NCI-H146 treated with DMSO at 0.1 percent for 48 hours (cell line): ENCODE data around the gene TNK1.
"Not testable (repeated sequence)": the region's sequence is repeated elsewhere in the genome, so short reads cannot be mapped to it uniquely, and the experiment has no call there.

Experiments
- DNase-seq: peaks from one replicate; lab custom pipeline; 2025; ENCODE audit not compliant: unreplicated experiment; lab: John Stamatoyannopoulos, UW

TNK1 gene

DNA sequence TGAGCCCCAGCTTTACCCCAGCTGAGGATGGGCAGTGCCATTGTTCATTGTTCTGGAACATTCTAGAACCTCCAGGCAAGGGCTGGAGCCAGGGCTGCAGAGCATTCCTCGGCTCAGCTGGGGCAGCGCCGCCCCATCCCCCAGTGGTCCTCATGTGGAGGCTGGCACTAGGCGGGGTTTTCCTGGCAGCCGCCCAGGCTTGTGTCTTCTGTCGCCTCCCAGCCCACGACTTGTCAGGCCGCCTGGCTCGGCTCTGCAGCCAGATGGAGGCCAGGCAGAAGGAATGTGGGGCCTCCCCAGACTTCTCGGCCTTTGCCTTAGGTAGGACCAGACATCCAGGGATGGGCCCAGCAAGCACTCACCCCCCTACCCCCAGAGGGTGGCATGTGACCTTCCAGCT is 25.8 kb upstream of the TNK1 start, which contains the start of gene TMEM95:
TSS of gene TMEM95 (plus strand) at position 104 of the 400 bp plus-strand sequence. CDS start at position 153, 49 bp downstream.
- no peak for DNase-seq

GRCh38 chr17:7355573-7355972 is 25.3 kb upstream of the TNK1 start:
- no peak for DNase-seq

GRCh38 chr17:7356072-7356549 is 24.8 kb upstream of the TNK1 start:
- peak; percentile 49 for DNase-seq

GRCh38 chr17:7356756-7357155 is 24.1 kb upstream of the TNK1 start:
- no peak for DNase-seq

- DNase-seq = no peak
Observed at GRCh38 chr17:7357381-7357780, 23.5 kb upstream of the TNK1 start.

DNA sequence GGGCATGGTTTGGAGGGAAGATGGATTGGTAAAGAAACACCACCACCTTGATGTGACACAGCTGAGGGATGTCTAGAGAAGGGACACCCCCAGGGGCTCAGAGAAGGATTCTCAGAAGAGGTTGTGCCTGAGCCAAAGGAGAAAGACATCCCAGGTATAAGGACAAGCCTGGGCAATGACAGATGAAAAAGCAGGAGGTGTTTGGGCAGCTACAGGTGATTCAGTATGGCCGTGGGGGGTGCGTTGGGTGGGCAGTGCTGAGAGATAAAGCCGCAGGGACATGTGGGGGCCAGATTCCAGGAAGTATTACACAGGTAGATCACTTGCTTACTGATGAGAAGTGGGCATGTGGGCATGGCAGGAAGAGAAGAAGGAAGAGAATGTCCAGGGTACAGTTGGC is 19.0 kb upstream of the TNK1 start:
- no peak for DNase-seq

DNA sequence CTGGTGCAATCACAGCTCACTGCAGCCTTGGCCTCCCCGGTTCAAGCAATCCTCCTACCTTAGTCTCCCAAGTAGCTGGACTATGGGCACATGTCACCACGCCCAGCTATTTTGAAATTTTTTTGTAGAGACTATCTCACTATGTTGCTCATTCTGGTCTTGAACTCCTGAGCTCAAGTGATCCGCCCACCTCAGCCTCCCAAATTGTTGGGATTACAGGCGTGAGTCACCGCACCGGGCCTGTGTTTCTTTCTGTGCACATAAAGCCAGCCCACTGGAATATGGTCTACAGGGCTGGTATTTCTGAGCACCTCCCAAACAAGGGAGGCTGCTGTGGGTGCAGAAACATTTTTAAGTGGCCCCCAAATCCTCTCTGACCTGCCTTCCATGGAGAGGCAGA is 17.6 kb upstream of the TNK1 start:
- no peak for DNase-seq

DNA sequence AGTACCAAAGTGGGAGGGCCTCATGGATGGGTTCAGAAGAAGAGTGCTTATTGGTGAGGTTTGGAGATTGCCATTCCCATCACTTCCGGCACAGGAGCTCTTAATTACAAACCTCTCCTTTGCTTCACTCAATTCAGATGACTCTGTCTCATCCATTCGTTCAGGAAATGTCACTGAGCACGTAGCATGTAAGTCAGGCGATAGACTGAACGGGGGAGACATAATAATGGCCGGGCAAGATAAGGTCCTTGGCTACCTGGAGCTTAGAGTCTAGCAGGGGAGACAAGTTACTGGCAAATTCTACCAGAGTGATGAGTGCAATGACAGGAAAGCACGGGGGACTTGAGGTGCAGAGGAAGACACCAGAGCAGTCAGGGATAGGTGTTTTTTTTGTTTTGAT is 14.9 kb upstream of the TNK1 start:
- DNase-seq = not testable (repeated sequence)

DNA sequence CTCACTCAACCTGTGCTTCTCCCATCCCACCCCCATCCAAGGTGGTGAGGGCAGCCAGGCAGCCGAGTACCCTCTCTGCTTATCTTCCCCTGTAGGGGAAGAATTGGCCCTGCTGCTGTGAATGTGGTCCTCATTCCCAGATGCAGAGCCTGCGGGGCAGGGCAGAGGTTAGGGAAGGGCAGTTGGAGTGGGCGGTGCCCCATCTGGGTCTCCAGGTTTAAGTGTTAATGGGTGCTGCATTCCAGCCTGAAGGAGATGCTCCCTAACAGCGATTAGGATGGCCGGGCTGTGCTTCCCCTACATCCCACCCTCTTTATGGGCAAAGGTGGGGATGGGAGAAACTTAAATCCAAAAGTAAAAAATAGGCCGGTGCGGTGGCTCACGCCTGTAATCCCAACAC is 13.8 kb upstream of the TNK1 start:
- no peak for DNase-seq

GRCh38 chr17:7367918-7368598 is 12.8 kb upstream of the TNK1 start:
- DNase-seq = no peak

DNA sequence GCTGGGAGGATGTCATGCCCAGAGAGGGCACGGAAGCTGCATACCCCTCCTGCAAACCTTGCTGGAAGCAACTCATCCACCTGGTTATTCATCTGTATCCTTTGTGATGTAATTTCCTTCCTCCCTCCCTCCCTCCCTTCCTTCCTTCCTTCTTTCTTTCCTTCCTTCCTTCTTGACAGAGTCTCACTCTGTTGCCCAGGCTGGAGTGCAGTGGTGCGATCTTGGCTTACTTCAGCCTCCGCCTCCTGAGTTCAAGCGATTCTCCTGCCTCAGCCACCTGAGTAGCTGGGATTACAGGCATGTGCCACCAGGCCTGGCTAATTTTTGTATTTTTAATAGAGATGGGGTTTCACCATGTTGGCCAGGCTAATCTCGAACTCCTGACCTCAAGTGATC is 12.3 kb upstream of the TNK1 start:
- not testable (repeated sequence) for DNase-seq

GRCh38 chr17:7369825-7370224 is 11.1 kb upstream of the TNK1 start:
- no peak for DNase-seq

- DNase-seq = no peak
Observed at GRCh38 chr17:7370853-7371252, 10.0 kb upstream of the TNK1 start.

- no peak for DNase-seq
Observed at GRCh38 chr17:7374353-7374752, 6.5 kb upstream of the TNK1 start.

- DNase-seq = no peak
Observed at GRCh38 chr17:7379134-7379533, 1.8 kb upstream of the TNK1 start.

DNA sequence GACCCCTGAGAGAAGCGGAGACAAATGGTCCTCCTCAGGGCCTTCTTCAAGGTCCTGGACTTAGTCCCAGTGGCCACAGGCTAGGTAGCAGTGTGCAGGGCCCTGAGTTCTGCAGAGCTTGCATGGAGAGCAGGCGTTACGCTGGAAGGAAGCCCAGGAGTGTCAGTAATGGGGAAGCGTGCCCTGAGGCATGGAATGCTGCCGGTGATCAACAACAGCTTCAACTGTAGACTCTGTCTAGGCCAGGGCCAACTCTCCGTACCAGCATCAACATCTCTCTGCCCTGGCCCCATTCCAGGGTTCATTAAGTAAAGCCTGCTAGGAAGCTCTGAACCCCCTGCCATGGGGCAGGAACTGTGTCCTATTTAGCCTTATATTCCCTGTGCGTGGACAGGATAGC is 568 bp upstream of the TNK1 start:
- peak; percentile 35 for DNase-seq

DNA sequence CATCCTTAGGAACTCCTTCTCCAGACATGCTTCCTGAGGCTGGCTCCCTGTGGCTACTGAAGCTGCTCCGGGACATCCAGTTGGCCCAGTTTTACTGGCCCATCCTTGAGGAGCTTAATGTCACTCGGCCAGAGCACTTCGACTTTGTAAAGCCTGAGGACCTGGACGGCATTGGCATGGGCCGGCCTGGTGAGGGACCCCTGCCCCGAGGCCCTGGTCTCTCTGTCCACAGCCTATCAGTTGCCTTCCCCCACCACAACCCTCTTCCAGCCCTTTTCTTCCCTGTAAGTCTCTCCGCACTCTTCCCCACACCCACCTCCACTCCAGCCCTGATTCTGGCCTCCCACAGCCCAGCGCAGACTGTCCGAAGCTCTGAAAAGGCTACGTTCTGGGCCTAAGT is 2.0 kb downstream of the TNK1 start:
- no peak for DNase-seq

GRCh38 chr17:7383371-7383741 is 2.5 kb downstream of the TNK1 start:
- DNase-seq = no peak

DNA sequence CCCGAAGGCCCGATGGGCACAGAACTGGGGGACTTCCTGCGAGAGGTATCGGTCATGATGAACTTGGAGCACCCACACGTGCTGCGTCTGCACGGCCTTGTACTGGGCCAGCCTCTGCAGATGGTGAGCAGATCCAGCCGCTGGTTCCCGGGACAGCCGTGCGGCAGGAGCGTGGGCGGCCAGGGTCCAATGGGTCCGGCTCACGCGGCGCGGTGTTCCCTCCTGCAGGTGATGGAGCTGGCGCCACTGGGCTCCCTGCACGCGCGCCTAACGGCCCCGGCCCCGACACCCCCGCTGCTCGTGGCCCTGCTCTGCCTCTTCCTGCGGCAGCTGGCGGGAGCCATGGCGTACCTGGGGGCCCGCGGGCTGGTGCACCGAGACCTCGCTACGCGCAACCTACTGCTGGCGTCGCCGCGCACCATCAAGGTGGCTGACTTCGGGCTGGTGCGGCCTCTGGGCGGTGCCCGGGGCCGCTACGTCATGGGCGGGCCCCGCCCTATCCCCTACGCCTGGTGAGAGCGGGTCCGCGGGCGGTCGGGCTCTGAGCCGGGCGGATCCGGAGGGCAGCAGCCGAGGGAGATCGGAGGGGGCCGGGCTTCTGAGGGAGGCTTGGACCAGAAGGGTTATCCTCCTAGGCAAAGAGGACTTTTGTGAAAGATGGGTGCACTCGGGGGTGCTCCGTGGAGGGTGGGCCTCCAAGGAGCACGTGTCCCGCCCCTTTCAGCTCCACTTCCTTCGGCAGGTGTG is 3.0 kb downstream of the TNK1 start:
- DNase-seq = peak; percentile 66

DNA sequence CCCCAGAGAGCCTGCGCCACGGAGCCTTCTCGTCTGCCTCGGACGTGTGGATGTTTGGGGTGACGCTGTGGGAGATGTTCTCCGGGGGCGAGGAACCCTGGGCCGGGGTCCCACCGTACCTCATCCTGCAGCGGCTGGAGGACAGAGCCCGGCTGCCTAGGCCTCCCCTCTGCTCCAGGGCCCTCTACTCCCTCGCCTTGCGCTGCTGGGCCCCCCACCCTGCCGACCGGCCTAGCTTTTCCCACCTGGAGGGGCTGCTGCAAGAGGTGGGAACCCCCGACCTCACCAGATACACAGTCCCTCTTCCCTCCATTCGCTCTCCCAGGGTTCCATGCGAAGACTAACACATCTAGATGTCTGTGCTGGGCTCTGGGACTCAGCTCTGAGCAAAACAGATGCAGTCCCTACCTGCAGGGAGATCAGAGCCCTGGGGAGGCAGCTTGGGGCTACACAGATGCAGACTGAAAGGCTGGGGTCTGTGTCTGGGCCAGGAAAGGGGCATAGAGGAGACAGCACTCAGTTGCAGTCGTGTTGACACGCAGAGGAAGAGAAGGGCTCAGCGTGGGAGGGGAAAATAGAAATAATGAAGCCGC is 3.7 kb downstream of the TNK1 start:
- DNase-seq = no peak

- DNase-seq = no peak
Observed at GRCh38 chr17:7388856-7389255, 8.0 kb downstream of the TNK1 start.
